CD4-positive, alpha-beta T cell (primary cell): ENCODE results near the gene ADCY10. TPM values are rescaled to one million over a fixed set of nuclear protein-coding genes. Genes with fewer than 3 reads are reported as not detected.

Experiments used
- ATAC-seq: fragments of 200-7000 bp; cut with Tn5 transposase; one replicate; pipeline ENCODE4 v1.10.0; 2022; ENCODE audit warnings: mild to moderate bottlenecking; ENCODE audit not compliant: poor library complexity
- CTCF ChIA-PET: fragments of 350-600 bp; sonication (Branson Sonifier 250); formaldehyde crosslinking; loops from one replicate; lab custom pipeline; 2021; ENCODE audit warnings: antibody characterized with exemption, inconsistent platforms; lab: Charles Lee
- POLR2A ChIA-PET: fragments of 350-600 bp; sonication (Branson Sonifier 250); formaldehyde crosslinking; loops from one replicate; lab custom pipeline; 2021; ENCODE audit warnings: antibody characterized with exemption, inconsistent platforms; lab: Charles Lee
- DNase-seq, 14 experiments: peaks; one replicate each; pipeline ENCODE4 v3.0.0-alpha.2; 2013 to 2020; ENCODE audit warnings: mixed read lengths in 2 of 14
- H3K27ac ChIP-seq, 2 donors: one replicate each; pipeline versions ENCODE4 v1.5.1 to v1.7.0; 2013; ENCODE audit warnings: low read length in 2 of 2, low read depth in 1 of 2, mild to moderate bottlenecking in 1 of 2
- H3K27me3 ChIP-seq, 2 experiments: 1 replicate in 1 of 2; 2 replicates in 1 of 2; pipeline versions ENCODE4 v1.6.1 to v1.7.0; 2013; ENCODE audit warnings: low read length in 2 of 2, control low read depth in 1 of 2, mild to moderate bottlenecking in 1 of 2, moderate library complexity in 1 of 2; ENCODE audit not compliant: insufficient read depth in 2 of 2, control insufficient read depth in 1 of 2
- H3K36me3 ChIP-seq: one replicate; pipeline ENCODE4 v1.6.1; 2013; ENCODE audit warnings: low read length, control low read depth; ENCODE audit not compliant: insufficient read depth
- H3K4me1 ChIP-seq: one replicate; pipeline ENCODE4 v1.6.1; 2013; ENCODE audit warnings: low read length, control low read depth; ENCODE audit not compliant: insufficient read depth
- H3K4me3 ChIP-seq: one replicate; pipeline ENCODE4 v1.5.1; 2013; ENCODE audit warnings: mild to moderate bottlenecking, low read length, moderate library complexity
- H3K9me3 ChIP-seq, 2 experiments: 1 replicate in 1 of 2; 2 replicates in 1 of 2; pipeline versions ENCODE4 v1.6.1 to v1.7.0; 2013; ENCODE audit warnings: low read length in 2 of 2, mild to moderate bottlenecking in 2 of 2, control low read depth in 1 of 2, moderate library complexity in 1 of 2; ENCODE audit not compliant: control insufficient read depth in 1 of 2, insufficient read depth in 1 of 2
- H3K27ac Mint-ChIP-seq: one replicate; pipeline ENCODE4 v1.8.0; 2020; ENCODE audit warnings: mixed read lengths
- H3K27me3 Mint-ChIP-seq: one replicate; pipeline ENCODE4 v1.8.0; 2021; ENCODE audit warnings: mixed read lengths
- H3K36me3 Mint-ChIP-seq: one replicate; pipeline ENCODE4 v1.8.0; 2021; ENCODE audit warnings: low read depth, mixed read lengths
- H3K4me1 Mint-ChIP-seq: one replicate; pipeline ENCODE4 v1.8.0; 2021; ENCODE audit warnings: low read depth, mixed read lengths
- H3K4me3 Mint-ChIP-seq: one replicate; pipeline ENCODE4 v1.8.0; 2020; ENCODE audit warnings: mild to moderate bottlenecking, mixed read lengths
- H3K9me3 Mint-ChIP-seq: one replicate; pipeline ENCODE4 v1.8.0; 2020; ENCODE audit warnings: mixed read lengths
- intact Hi-C, 2 experiments: fragments of 100-400 bp; cut with DNase I in 1 of 2; cut with micrococcal nuclease in 1 of 2; formaldehyde crosslinking; loops; one replicate each; pipeline versions ENCODE4 v1.15.1 to v1.9.0; 2023 to 2025; cut with DNase I, micrococcal nuclease
- total RNA-seq, 174 experiments: library from RNA in 2 of 174; stranded (reverse) in 2 of 174; gene quantifications; one replicate each; pipeline ENCODE4 v1.2.3 and lab custom pipeline; 2021 to 2026
- TF ChIP-seq, protein P1 (sequence below): fragments of 200-600 bp; IDR thresholded peaks from one replicate; pipeline ENCODE4 v1.8.0; 2022; ENCODE audit warnings: antibody characterized with exemption, mild to moderate bottlenecking

Gene ADCY10
- total RNA-seq, 2 experiments from 2014 or later: 0.11 to 0.52 TPM

DNA sequence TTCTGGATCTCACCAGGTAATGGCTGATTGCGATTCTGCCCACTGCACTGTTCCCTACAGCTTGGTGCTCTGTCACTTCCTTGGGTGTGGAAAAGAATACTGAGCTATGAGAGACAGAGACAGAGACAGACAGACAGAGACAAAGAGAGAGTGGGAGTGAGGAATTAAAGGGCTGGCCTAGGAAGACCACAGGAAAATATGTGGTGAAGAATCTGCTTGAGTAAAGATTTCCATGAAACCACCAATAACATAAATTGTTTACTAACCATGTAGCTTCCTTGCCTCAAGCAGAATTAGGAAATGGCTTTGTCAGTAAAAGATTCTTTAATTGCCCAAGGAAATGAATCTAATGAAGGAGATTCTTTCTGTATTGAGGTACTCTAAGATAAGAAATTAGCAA is 137.8 kb downstream of the ADCY10 start:
- Histone ChIP-seq H3K27ac (no peak overlapping the region), H3K4me1 (no peaks in the 10 kb centered on the region), H3K9me3 (peaks cover 0 to 5% of the 10 kb centered on the region in 2 experiments), H3K4me3 (no peak overlapping the region), H3K27me3 (no peaks in the 10 kb centered on the region), H3K36me3 (no peaks in the 10 kb centered on the region)
- H3K4me3 Mint-ChIP-seq: no peak overlapping the region
- peaks cover 13% of the 10 kb centered on the region for H3K4me1 Mint-ChIP-seq
- no peak overlapping the region for H3K27ac Mint-ChIP-seq
- no peaks in the 10 kb centered on the region for H3K27me3 Mint-ChIP-seq
- DNase-seq (no peak), ATAC-seq (no peak)
- TF ChIP-seq, protein P1, sequence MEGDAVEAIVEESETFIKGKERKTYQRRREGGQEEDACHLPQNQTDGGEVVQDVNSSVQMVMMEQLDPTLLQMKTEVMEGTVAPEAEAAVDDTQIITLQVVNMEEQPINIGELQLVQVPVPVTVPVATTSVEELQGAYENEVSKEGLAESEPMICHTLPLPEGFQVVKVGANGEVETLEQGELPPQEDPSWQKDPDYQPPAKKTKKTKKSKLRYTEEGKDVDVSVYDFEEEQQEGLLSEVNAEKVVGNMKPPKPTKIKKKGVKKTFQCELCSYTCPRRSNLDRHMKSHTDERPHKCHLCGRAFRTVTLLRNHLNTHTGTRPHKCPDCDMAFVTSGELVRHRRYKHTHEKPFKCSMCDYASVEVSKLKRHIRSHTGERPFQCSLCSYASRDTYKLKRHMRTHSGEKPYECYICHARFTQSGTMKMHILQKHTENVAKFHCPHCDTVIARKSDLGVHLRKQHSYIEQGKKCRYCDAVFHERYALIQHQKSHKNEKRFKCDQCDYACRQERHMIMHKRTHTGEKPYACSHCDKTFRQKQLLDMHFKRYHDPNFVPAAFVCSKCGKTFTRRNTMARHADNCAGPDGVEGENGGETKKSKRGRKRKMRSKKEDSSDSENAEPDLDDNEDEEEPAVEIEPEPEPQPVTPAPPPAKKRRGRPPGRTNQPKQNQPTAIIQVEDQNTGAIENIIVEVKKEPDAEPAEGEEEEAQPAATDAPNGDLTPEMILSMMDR: no peak
- intact Hi-C loops: no loop called here
- POLR2A ChIA-PET: no interaction called here
- CTCF ChIA-PET: no interaction called here
- no peaks in the 10 kb centered on the region for H3K9me3 Mint-ChIP-seq
- H3K36me3 Mint-ChIP-seq: peaks cover 42% of the 10 kb centered on the region

DNA sequence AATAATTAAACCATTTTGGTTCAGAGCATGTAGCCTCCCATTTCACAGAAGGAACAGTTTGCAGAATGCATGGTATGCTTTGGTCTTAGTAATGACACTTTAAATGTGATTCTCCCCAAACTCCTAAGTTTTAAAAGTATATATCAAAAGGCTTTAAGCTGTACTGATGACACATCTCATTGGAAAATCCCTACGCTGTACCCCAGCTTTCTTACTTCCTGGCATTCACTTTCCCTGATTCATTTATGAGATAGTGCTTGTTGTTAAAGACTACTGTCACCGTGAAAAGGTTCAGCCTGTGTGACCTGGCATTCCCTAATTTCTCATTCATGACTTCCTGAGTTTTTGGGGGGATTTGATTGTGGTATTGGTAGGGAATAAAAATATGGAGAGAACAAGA is 138.8 kb downstream of the ADCY10 start:
- ChIA-PET POLR2A (no interaction called here), CTCF (no interaction called here)
- no peaks in the 10 kb centered on the region for H3K4me1 ChIP-seq
- H3K36me3 Mint-ChIP-seq: peaks cover 35% of the 10 kb centered on the region
- H3K9me3 Mint-ChIP-seq: no peaks in the 10 kb centered on the region
- no peak overlapping the region for H3K4me3 ChIP-seq
- H3K4me3 Mint-ChIP-seq: no peak overlapping the region
- H3K4me1 Mint-ChIP-seq: peaks cover 13% of the 10 kb centered on the region
- H3K9me3 ChIP-seq: peaks cover 0 to 5% of the 10 kb centered on the region in 2 experiments
- DNase-seq: no peak
- ATAC-seq: no peak
- no peaks in the 10 kb centered on the region for H3K27me3 ChIP-seq
- H3K36me3 ChIP-seq: no peaks in the 10 kb centered on the region
- H3K27ac Mint-ChIP-seq: no peak overlapping the region
- no peak overlapping the region for H3K27ac ChIP-seq
- no peaks in the 10 kb centered on the region for H3K27me3 Mint-ChIP-seq
- intact Hi-C loops: no loop called here
- TF ChIP-seq, protein P1: no peak

- no peaks in the 10 kb centered on the region for H3K27me3 ChIP-seq
- ATAC-seq: no peak
- no peak overlapping the region for H3K27ac ChIP-seq
- CTCF ChIA-PET: no interaction called here
- no peaks in the 10 kb centered on the region for H3K4me1 ChIP-seq
- no peaks in the 10 kb centered on the region for H3K27me3 Mint-ChIP-seq
- no peaks in the 10 kb centered on the region for H3K9me3 Mint-ChIP-seq
- POLR2A ChIA-PET: no interaction called here
- intact Hi-C loops: loop anchor here in 1 of 2 experiments (5.0 kb wide), 1 partner anchor 37 kb away; no protein-coding TSS in a partner anchor
- H3K36me3 ChIP-seq: no peaks in the 10 kb centered on the region
- DNase-seq: no peak
- no peak overlapping the region for H3K4me3 ChIP-seq
- peaks cover 13% of the 10 kb centered on the region for H3K4me1 Mint-ChIP-seq
- TF ChIP-seq, protein P1: no peak
- H3K36me3 Mint-ChIP-seq: peaks cover 37% of the 10 kb centered on the region
- peaks cover 0 to 5% of the 10 kb centered on the region in 2 experiments for H3K9me3 ChIP-seq
- no peak overlapping the region for H3K4me3 Mint-ChIP-seq
- H3K27ac Mint-ChIP-seq: no peak overlapping the region
These were observed 139.2 kb downstream of the ADCY10 start for GRCh38 chr1:167774710-167775109.
